HepG2 (cell line): ENCODE measurements around the gene NEIL1. TPM values are rescaled to one million over a fixed set of nuclear protein-coding genes. Genes with fewer than 3 reads are reported as not detected.
A peak's percentile ranks its signal among the peaks of the same experiment; 100 is the strongest.

ENCODE experiments used
- FOXJ3 ChIP-seq: sonication (generic); formaldehyde crosslinking; IDR thresholded peaks from 2 replicates; pipeline ENCODE4 v1.4.0; 2020; ENCODE audit warnings: missing genetic modification reagents, mild to moderate bottlenecking, borderline replicate concordance
- HNRNPUL1 ChIP-seq: fragments of 200-400 bp; formaldehyde crosslinking; IDR thresholded peaks from 2 replicates; pipeline ENCODE4 v1.6.1; 2017; ENCODE audit warnings: low read depth, mild to moderate bottlenecking, low read length, moderate library complexity
- JARID2 ChIP-seq: sonication (generic); formaldehyde crosslinking; IDR thresholded peaks from 2 replicates; pipeline ENCODE4 v1.8.1; 2023; ENCODE audit warnings: missing genetic modification reagents, inconsistent platforms; ENCODE audit not compliant: insufficient replicate concordance
- JUNB ChIP-seq: sonication (generic); formaldehyde crosslinking; IDR thresholded peaks from 2 replicates; pipeline ENCODE4 v1.8.0; 2022; ENCODE audit warnings: missing genetic modification reagents, mild to moderate bottlenecking, borderline replicate concordance
- KDM4B ChIP-seq: sonication (generic); formaldehyde crosslinking; IDR thresholded peaks from 2 replicates; pipeline ENCODE4 v1.4.0; 2020; ENCODE audit warnings: missing genetic modification reagents
- MLX ChIP-seq: IDR thresholded peaks from 2 replicates; pipeline ENCODE4 v1.6.1; 2016
- MZF1 ChIP-seq: sonication (generic); formaldehyde crosslinking; IDR thresholded peaks from 2 replicates; pipeline ENCODE4 v1.8.1; 2023; ENCODE audit warnings: mild to moderate bottlenecking, missing genetic modification reagents, borderline replicate concordance
- PCBP2 ChIP-seq: fragments of 200-400 bp; formaldehyde crosslinking; optimal IDR thresholded peaks from 2 replicates; pipeline ENCODE3; 2018; ENCODE audit warnings: low read length, low read depth; ENCODE audit not compliant: poor library complexity, severe bottlenecking
- REPIN1 ChIP-seq: sonication (generic); formaldehyde crosslinking; IDR thresholded peaks from 2 replicates; pipeline ENCODE4 v1.8.0; 2022; ENCODE audit warnings: missing genetic modification reagents, low read depth, mild to moderate bottlenecking, borderline replicate concordance
- REST ChIP-seq, 2 experiments: IDR thresholded peaks; 2 replicates each; pipeline ENCODE4 v1.6.1; 2011 to 2012; ENCODE audit warnings: low read length in 2 of 2, borderline replicate concordance in 1 of 2, low read depth in 1 of 2, mild to moderate bottlenecking in 1 of 2, moderate library complexity in 1 of 2
- SALL1 ChIP-seq: sonication (generic); formaldehyde crosslinking; IDR thresholded peaks from 2 replicates; pipeline ENCODE4 v1.8.0; 2022; ENCODE audit warnings: mild to moderate bottlenecking, missing genetic modification reagents
- SMARCC2 ChIP-seq: fragments of 450-650 bp; IDR thresholded peaks from 2 replicates; pipeline ENCODE4 v1.6.1; 2017; ENCODE audit warnings: antibody characterized with exemption, mild to moderate bottlenecking
- SP2 ChIP-seq: sonication (generic); formaldehyde crosslinking; IDR thresholded peaks from 2 replicates; pipeline ENCODE4 v1.5.1; 2020; ENCODE audit warnings: mild to moderate bottlenecking, missing genetic modification reagents
- TFE3 ChIP-seq: IDR thresholded peaks from 2 replicates; pipeline ENCODE4 v1.6.1; 2016
- ZNF205 ChIP-seq: IDR thresholded peaks from 2 replicates; pipeline ENCODE4 v1.6.1; 2018; ENCODE audit warnings: missing biosample characterization, missing genetic modification reagents
- ZNF260 ChIP-seq: sonication (generic); formaldehyde crosslinking; IDR thresholded peaks from 2 replicates; pipeline ENCODE4 v1.4.0; 2020; ENCODE audit warnings: missing genetic modification reagents, low read depth, mild to moderate bottlenecking, borderline replicate concordance
- ZNF331 ChIP-seq: sonication (generic); formaldehyde crosslinking; IDR thresholded peaks from 2 replicates; pipeline ENCODE4 v1.4.0; 2020; ENCODE audit warnings: missing genetic modification reagents
- ZNF572 ChIP-seq: sonication (generic); formaldehyde crosslinking; IDR thresholded peaks from 2 replicates; pipeline ENCODE4 v1.5.1; 2020; ENCODE audit warnings: mild to moderate bottlenecking, missing genetic modification reagents
- ZNF576 ChIP-seq: sonication (generic); formaldehyde crosslinking; IDR thresholded peaks from 2 replicates; pipeline ENCODE4 v1.4.0; 2020; ENCODE audit warnings: mild to moderate bottlenecking, missing genetic modification reagents
- ZNF720 ChIP-seq: sonication (generic); formaldehyde crosslinking; IDR thresholded peaks from 2 replicates; pipeline ENCODE4 v1.4.0; 2020; ENCODE audit warnings: missing genetic modification reagents
- ZNF747 ChIP-seq: sonication (generic); formaldehyde crosslinking; IDR thresholded peaks from 2 replicates; pipeline ENCODE4 v1.8.1; 2023; ENCODE audit warnings: missing genetic modification reagents, mild to moderate bottlenecking, borderline replicate concordance
- ZNF850 ChIP-seq: sonication (generic); formaldehyde crosslinking; conservative IDR thresholded peaks from 2 replicates; pipeline ENCODE4 v1.9.0; 2021; ENCODE audit warnings: mild to moderate bottlenecking, missing genetic modification reagents
- polyA plus RNA-seq, 8 experiments: library from polyadenylated mRNA; depleted of rRNA in 3 of 8; stranded (reverse) in 7 of 8; unstranded in 1 of 8; fragments of >200 nt; fragmentation: Illumina TruSeq in 4 of 8; extraction: Trizol in 4 of 8; gene quantifications; 2 replicates each; pipeline versions ENCODE4 v1.2.1 to v1.2.3, GENCODE V29; 2011 to 2016; ENCODE audit warnings: low read depth in 4 of 8, missing spikeins in 1 of 8, mixed read lengths in 1 of 8; ENCODE audit not compliant: insufficient read depth in 1 of 8
- total RNA-seq, 5 experiments: library from RNA; depleted of rRNA; stranded (reverse); fragments of >200 nt; fragmentation: Illumina TruSeq; extraction: Trizol; gene quantifications; 2 replicates each; pipeline ENCODE4 v1.2.3, GENCODE V29; 2016; ENCODE audit warnings: low read depth in 1 of 5

The NEIL1 gene
- total and polyA plus RNA-seq, 2 of the 13 experiments (the other 11 are each of a cell fraction or from before 2014, with no cell fraction given) = 10.4 to 15.5 TPM

- TF ChIP-seq SMARCC2 (no peak), MLX (no peak; the same call in 1 of the 2 replicates), TFE3 (peak; percentile 28), SP2 (CRISPR knock-in tag) (peak; percentile 60), ZNF747 (CRISPR knock-in tag) (peak; percentile 97; the same call in 1 of the 2 replicates), ZNF572 (no peak; the same call in 1 of the 2 replicates), JARID2 (peak; percentile 15), REPIN1 (peak; percentile 62), MZF1 (CRISPR knock-in tag) (no peak), ZNF720 (CRISPR knock-in tag) (no peak), ZNF850 (no peak), FOXJ3 (CRISPR knock-in tag) (peak; percentile 47), JUNB (no peak), ZNF331 (CRISPR knock-in tag) (peak; percentile 78), ZNF576 (no peak), PCBP2 (no peak), REST (IDR thresholded peaks at IDR 0.05; ENCODE audit: borderline replicate concordance in 1 of 2, low read depth in 1 of 2, low read length in 2 of 2) (peak in 1 of 2 experiments; percentile 20; a peak in 1 of 4 replicates), KDM4B (CRISPR knock-in tag) (peak; percentile 85), SALL1 (CRISPR knock-in tag) (peak; percentile 82), ZNF205 (CRISPR knock-in tag) (peak; percentile 16; the same call in 1 of the 2 replicates), HNRNPUL1 (peak; percentile 77; the same call in 1 of the 2 replicates), ZNF260 (CRISPR knock-in tag) (no peak)
Measured at GRCh38 chr15:75367913-75368688, 21.3 kb downstream of the NEIL1 start, which contains the start of gene MAN2C1 (continued).
